Osteoblast (primary cell): ENCODE measurements around the gene FRMD4A. TPM values are rescaled to one million over a fixed set of nuclear protein-coding genes. Genes with fewer than 3 reads are reported as not detected.

Experiments used
- DNase-seq: peaks from one replicate; pipeline ENCODE4 v3.0.0; 2011; ENCODE audit warnings: low spot score, mixed read lengths; ENCODE audit not compliant: insufficient read length; ENCODE audit errors: missing footprints
- H2AFZ ChIP-seq: 2 replicates; pipeline ENCODE4 v1.6.0; 2011; ENCODE audit warnings: mild to moderate bottlenecking, low read length
- H3K27ac ChIP-seq: 2 replicates; pipeline ENCODE4 v1.5.1; 2011; ENCODE audit warnings: mild to moderate bottlenecking, low read depth, low read length, moderate library complexity
- H3K27me3 ChIP-seq: 2 replicates; pipeline ENCODE4 v1.6.0; 2012; ENCODE audit warnings: mild to moderate bottlenecking, control low read depth, inconsistent platforms, low read length, moderate library complexity; ENCODE audit not compliant: insufficient read depth
- H3K36me3 ChIP-seq: 2 replicates; pipeline ENCODE4 v1.5.1; 2011; ENCODE audit warnings: mild to moderate bottlenecking, low read length, control low read depth, moderate library complexity; ENCODE audit not compliant: insufficient read depth
- H3K4me1 ChIP-seq: 2 replicates; pipeline ENCODE4 v1.5.1; 2011; ENCODE audit warnings: mild to moderate bottlenecking, low read length, control low read depth, moderate library complexity; ENCODE audit not compliant: insufficient read depth
- H3K4me2 ChIP-seq: 2 replicates; pipeline ENCODE4 v1.6.0; 2011; ENCODE audit warnings: mild to moderate bottlenecking, low read length; ENCODE audit not compliant: insufficient read depth
- H3K4me3 ChIP-seq: fragments of 200-600 bp; sonication (generic); 3 replicates; pipeline ENCODE4 v1.5.1; 2012; ENCODE audit warnings: mild to moderate bottlenecking, low read length, inconsistent platforms; ENCODE audit not compliant: insufficient read depth
- H3K79me2 ChIP-seq: 2 replicates; pipeline ENCODE4 v1.6.0; 2012; ENCODE audit warnings: mild to moderate bottlenecking, low read length, control low read depth, inconsistent platforms; ENCODE audit not compliant: insufficient read depth
- H3K9me3 ChIP-seq: 2 replicates; pipeline ENCODE4 v1.5.1; 2011; ENCODE audit warnings: low read depth, low read length, control low read depth
- H4K20me1 ChIP-seq: 2 replicates; pipeline ENCODE4 v1.6.0; 2012; ENCODE audit warnings: mild to moderate bottlenecking, low read length, control low read depth; ENCODE audit not compliant: insufficient read depth
- CTCF ChIP-seq: IDR thresholded peaks from 2 replicates; pipeline ENCODE4 v1.5.1; 2011; ENCODE audit warnings: mild to moderate bottlenecking, low read depth, low read length, moderate library complexity; ENCODE audit errors: extremely low read depth
- total RNA-seq: library from RNA; depleted of rRNA; stranded (reverse); fragments of >200 nt; gene quantifications from 2 replicates; pipeline ENCODE4 v1.2.3, GENCODE V29; 2012

FRMD4A gene
- total RNA-seq, 1 donor, result 41.3 TPM

DNA sequence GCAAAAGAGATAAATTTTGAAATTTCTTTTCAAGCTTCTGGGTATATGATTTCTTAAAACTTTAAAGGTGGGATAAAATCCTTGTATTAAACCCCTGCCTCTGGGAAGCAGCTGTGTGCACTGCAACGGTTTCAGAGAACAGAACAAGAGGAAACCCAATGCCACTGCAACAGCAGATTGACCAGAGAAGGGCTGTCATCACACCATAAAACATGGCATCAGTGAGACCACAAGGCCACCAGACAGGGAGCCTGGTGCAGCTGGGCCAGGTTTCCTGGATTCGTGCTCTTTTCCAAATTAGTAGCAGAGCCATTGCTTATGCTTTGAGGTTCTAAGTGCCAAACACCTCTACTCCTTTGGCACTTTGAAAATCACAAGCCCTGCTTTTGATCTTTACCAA lies 591.5 kb downstream of the FRMD4A start:
- Histone ChIP-seq H3K27ac (no peak overlapping the region), H3K27me3 (no peaks in the 10 kb centered on the region), H3K4me1 (peaks cover 9% of the 10 kb centered on the region), H3K79me2 (no peaks in the 10 kb centered on the region), H3K4me2 (no peak overlapping the region), H3K36me3 (peaks cover 22% of the 10 kb centered on the region), H3K9me3 (no peaks in the 10 kb centered on the region), H3K4me3 (no peak overlapping the region), H2AFZ (no peak overlapping the region), H4K20me1 (no peaks in the 10 kb centered on the region)
- TF ChIP-seq CTCF, result no peak
- DNase-seq, result no peak

GRCh38 chr10:13736506-13736905 lies 594.2 kb downstream of the FRMD4A start:
- Histone ChIP-seq H2AFZ (no peak overlapping the region), H3K9me3 (no peaks in the 10 kb centered on the region), H3K36me3 (peaks cover 26% of the 10 kb centered on the region), H3K27me3 (no peaks in the 10 kb centered on the region), H3K79me2 (no peaks in the 10 kb centered on the region), H3K4me1 (no peaks in the 10 kb centered on the region), H3K4me3 (no peak overlapping the region), H4K20me1 (no peaks in the 10 kb centered on the region), H3K27ac (no peak overlapping the region), H3K4me2 (no peak overlapping the region)
- no peak for DNase-seq
- TF ChIP-seq CTCF, result no peak

- no peak for TF ChIP-seq CTCF
- Histone ChIP-seq H3K27ac (no peak overlapping the region), H3K9me3 (no peaks in the 10 kb centered on the region), H3K36me3 (peaks cover 19% of the 10 kb centered on the region), H4K20me1 (no peaks in the 10 kb centered on the region), H3K4me2 (no peak overlapping the region), H3K4me1 (no peaks in the 10 kb centered on the region), H3K4me3 (no peak overlapping the region), H2AFZ (no peak overlapping the region), H3K27me3 (no peaks in the 10 kb centered on the region), H3K79me2 (no peaks in the 10 kb centered on the region)
- no peak for DNase-seq
Measured at GRCh38 chr10:13734151-13734550, 596.6 kb downstream of the FRMD4A start.

GRCh38 chr10:13733071-13733470 lies 597.7 kb downstream of the FRMD4A start:
- no peak for DNase-seq
- H3K27ac ChIP-seq, result no peak overlapping the region
- H3K79me2 ChIP-seq, result no peaks in the 10 kb centered on the region
- TF ChIP-seq CTCF, result no peak
- H3K4me2 ChIP-seq, result no peak overlapping the region
- no peaks in the 10 kb centered on the region for H3K27me3 ChIP-seq
- peaks cover 17% of the 10 kb centered on the region for H3K36me3 ChIP-seq
- no peak overlapping the region for H3K4me3 ChIP-seq
- no peaks in the 10 kb centered on the region for H3K4me1 ChIP-seq
- H3K9me3 ChIP-seq, result no peaks in the 10 kb centered on the region
- no peak overlapping the region for H2AFZ ChIP-seq
- no peaks in the 10 kb centered on the region for H4K20me1 ChIP-seq
